T-cell (primary cell): ENCODE data around the gene CTTNBP2NL. TPM values are rescaled to one million over a fixed set of nuclear protein-coding genes. Genes with fewer than 3 reads are reported as not detected.
"Not testable (repeated sequence)": the region's sequence is repeated elsewhere in the genome, so short reads cannot be mapped to it uniquely, and the experiment has no call there.

Experiments
- ATAC-seq, 4 experiments: fragments of 200-7000 bp in 3 of 4; fragments of 150-1000 bp in 1 of 4; cut with Tn5 transposase; replicated peaks in 1 of 4; 1 replicate in 3 of 4; 2 replicates in 1 of 4; pipeline ENCODE4 v1.10.0; 2021; ENCODE audit warnings: moderate library complexity in 3 of 4, mild to moderate bottlenecking in 2 of 4, moderate number of reproducible peaks in 1 of 4
- CTCF ChIA-PET, 2 donors: fragments of 300-600 bp; sonication (Branson Sonifier 250); formaldehyde crosslinking; loops; one replicate each; lab custom pipeline; 2022; ENCODE audit warnings: antibody characterized with exemption in 2 of 2; lab: Charles Lee
- POLR2A ChIA-PET, 2 donors: fragments of 300-600 bp; sonication (Branson Sonifier 250); formaldehyde crosslinking; loops; one replicate each; lab custom pipeline; 2022; ENCODE audit warnings: antibody characterized with exemption in 2 of 2; lab: Charles Lee
- DNase-seq, 35 experiments: peaks; one replicate each; pipeline versions ENCODE4 v3.0.0 to v3.0.0-alpha.2; 2013 to 2023
- H3K27ac ChIP-seq: one replicate; pipeline ENCODE4 v1.5.1; 2013; ENCODE audit warnings: low read length
- H3K27me3 ChIP-seq, 2 experiments: replicated peaks in 1 of 2; 1 replicate in 1 of 2; 2 replicates in 1 of 2; pipeline versions ENCODE4 v1.6.1 to v1.7.0; 2013; ENCODE audit warnings: low read length in 1 of 2, mixed read lengths in 1 of 2; ENCODE audit not compliant: control insufficient read depth in 2 of 2, insufficient read depth in 2 of 2; ENCODE audit errors: extremely low read depth in 1 of 2
- H3K36me3 ChIP-seq, 2 donors: 1 replicate in 1 of 2; 2 replicates in 1 of 2; pipeline versions ENCODE4 v1.6.1 to v1.7.0; 2013; ENCODE audit warnings: low read length in 1 of 2; ENCODE audit not compliant: control insufficient read depth in 2 of 2, insufficient read depth in 1 of 2; ENCODE audit errors: extremely low read depth in 1 of 2
- H3K4me1 ChIP-seq, 2 experiments: 1 replicate in 1 of 2; 2 replicates in 1 of 2; pipeline versions ENCODE4 v1.6.1 to v1.7.0; 2013; ENCODE audit warnings: low read length in 2 of 2, mixed read lengths in 1 of 2; ENCODE audit not compliant: insufficient read depth in 2 of 2, control insufficient read depth in 1 of 2; ENCODE audit errors: extremely low read depth in 1 of 2
- H3K4me3 ChIP-seq, 2 donors: 1 replicate in 1 of 2; 2 replicates in 1 of 2; pipeline versions ENCODE4 v1.5.1 to v1.7.0; 2013; ENCODE audit warnings: mild to moderate bottlenecking in 2 of 2, low read length in 1 of 2, moderate library complexity in 1 of 2; ENCODE audit not compliant: control insufficient read depth in 1 of 2; ENCODE audit errors: extremely low read depth in 1 of 2
- H3K9me3 ChIP-seq: 2 replicates; pipeline ENCODE4 v1.7.0; 2013
- H3K27ac Mint-ChIP-seq, 2 donors: one replicate each; pipeline ENCODE4 v1.8.0; 2020 to 2021; ENCODE audit warnings: mild to moderate bottlenecking in 2 of 2, mixed read lengths in 2 of 2
- H3K27me3 Mint-ChIP-seq, 2 donors: one replicate each; pipeline ENCODE4 v1.8.0; 2021 to 2022; ENCODE audit warnings: mixed read lengths in 2 of 2
- H3K36me3 Mint-ChIP-seq: one replicate; pipeline ENCODE4 v1.8.0; 2021; ENCODE audit warnings: mixed read lengths
- H3K4me1 Mint-ChIP-seq, 3 donors: one replicate each; pipeline ENCODE4 v1.8.0; 2020 to 2022; ENCODE audit warnings: mixed read lengths in 3 of 3, mild to moderate bottlenecking in 1 of 3
- H3K4me3 Mint-ChIP-seq, 3 donors: one replicate each; pipeline ENCODE4 v1.8.0; 2020 to 2022; ENCODE audit warnings: mild to moderate bottlenecking in 3 of 3, mixed read lengths in 3 of 3, moderate library complexity in 3 of 3
- H3K9me3 Mint-ChIP-seq, 3 donors: one replicate each; pipeline ENCODE4 v1.8.0; 2020 to 2022; ENCODE audit warnings: mixed read lengths in 3 of 3
- WGBS: methylation state at CpG from one replicate; pipeline ENCODE4 v1.1.5; 2013; ENCODE audit warnings: missing lambda C conversion rate; ENCODE audit not compliant: insufficient coverage; 5-methylcytosine and 5-hydroxymethylcytosine counted together
- total RNA-seq, 35 experiments: library from RNA in 6 of 35; stranded (reverse) in 6 of 35; fragments of 120-200 nt in 1 of 35; gene quantifications; one replicate each; pipeline versions ENCODE4 v1.2.1 to v1.2.4 and lab custom pipeline; 2013 to 2026

CTTNBP2NL gene
- total RNA-seq, 5 donors from 2014 or later (not counting 1 experiment from before 2014, with no cell fraction given) = 0.37 to 1.1 (median 0.51) TPM

DNA sequence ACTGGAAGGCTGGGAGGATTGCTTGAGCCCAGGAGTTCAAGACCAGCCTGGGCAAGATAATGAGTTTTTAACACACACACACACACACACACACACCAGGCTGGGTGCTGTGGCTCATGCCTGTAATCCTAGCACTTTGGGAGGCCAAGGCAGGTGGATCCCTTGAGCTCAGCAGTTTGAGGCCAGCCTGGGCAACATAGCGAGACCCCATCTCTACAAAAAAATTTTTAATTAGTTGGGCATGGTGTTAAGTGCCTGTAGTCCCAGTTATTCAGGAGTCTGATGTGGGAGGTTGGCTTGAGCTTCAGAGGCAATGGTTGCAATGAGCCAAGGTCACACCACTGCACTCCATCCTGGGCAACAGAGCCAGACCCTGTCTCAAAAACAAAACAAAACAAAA, 90.0 kb downstream of the CTTNBP2NL start:
- peaks cover 14 to 18% of the 10 kb centered on the region in 2 donors for H3K27me3 Mint-ChIP-seq
- not testable (repeated sequence) for ATAC-seq

DNA sequence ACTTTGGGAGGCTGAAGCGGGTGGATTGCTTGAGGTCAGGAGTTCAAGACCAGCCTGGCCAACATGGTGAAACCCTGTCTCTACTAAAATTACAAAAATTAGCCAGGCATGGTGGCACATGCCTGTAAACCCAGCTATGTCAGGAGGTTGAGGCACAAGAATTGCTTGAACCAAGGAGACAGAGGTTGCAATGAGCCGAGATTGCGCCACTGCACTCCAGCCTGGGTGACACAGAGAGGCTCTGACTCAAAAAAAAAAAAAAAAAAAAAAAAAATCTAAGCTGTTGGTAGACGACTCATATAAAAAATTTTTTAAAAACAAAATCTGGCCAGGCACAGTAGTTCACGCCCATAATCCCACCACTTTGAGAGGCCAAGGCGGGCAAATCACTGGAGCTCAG, 91.7 kb downstream of the CTTNBP2NL start:
- CTCF ChIA-PET = interaction anchor here (0.6 kb wide), 3 partner anchors 42 to 136 kb away, joined by 3 to 5 read pairs (median 4); no protein-coding TSS in a partner anchor
- POLR2A ChIA-PET = interaction anchor here in 1 of 2 donors (0.7 kb wide), 2 partner anchors 74 to 222 kb away, joined by 3 to 4 read pairs; no protein-coding TSS in a partner anchor
- H3K27ac Mint-ChIP-seq, H3K4me1 Mint-ChIP-seq, H3K9me3 ChIP-seq, H3K4me3 Mint-ChIP-seq, H3K4me1 ChIP-seq, H3K27ac ChIP-seq, H3K9me3 Mint-ChIP-seq, H3K36me3 Mint-ChIP-seq, H3K4me3 ChIP-seq, DNase-seq, H3K27me3 ChIP-seq, H3K36me3 ChIP-seq, ATAC-seq: not testable (repeated sequence)
- H3K27me3 Mint-ChIP-seq = peaks cover 13 to 20% of the 10 kb centered on the region in 2 donors
- 96% methylated on average over 4 of the region's 6 CpGs for whole genome bisulfite sequencing

More for the DNA sequence above, 90.0 kb downstream of the CTTNBP2NL start:
- DNase-seq, H3K27me3 ChIP-seq, H3K36me3 Mint-ChIP-seq, H3K4me1 ChIP-seq, H3K4me3 ChIP-seq, H3K36me3 ChIP-seq, H3K4me3 Mint-ChIP-seq, H3K27ac ChIP-seq, H3K9me3 Mint-ChIP-seq, H3K4me1 Mint-ChIP-seq, H3K27ac Mint-ChIP-seq, H3K9me3 ChIP-seq: not testable (repeated sequence)
- WGBS = no CpG with 5 or more reads among the region's 1 CpG
- POLR2A ChIA-PET = interaction anchor here (0.5 to 0.6 kb wide), 3 partner anchors 17 to 1449 kb away, joined by 3 read pairs; no protein-coding TSS in a partner anchor
- CTCF ChIA-PET = interaction anchor here in 1 of 2 donors (0.8 to 1.0 kb wide), 2 partner anchors 95 to 108 kb away, joined by 3 to 4 read pairs; no protein-coding TSS in a partner anchor

DNA sequence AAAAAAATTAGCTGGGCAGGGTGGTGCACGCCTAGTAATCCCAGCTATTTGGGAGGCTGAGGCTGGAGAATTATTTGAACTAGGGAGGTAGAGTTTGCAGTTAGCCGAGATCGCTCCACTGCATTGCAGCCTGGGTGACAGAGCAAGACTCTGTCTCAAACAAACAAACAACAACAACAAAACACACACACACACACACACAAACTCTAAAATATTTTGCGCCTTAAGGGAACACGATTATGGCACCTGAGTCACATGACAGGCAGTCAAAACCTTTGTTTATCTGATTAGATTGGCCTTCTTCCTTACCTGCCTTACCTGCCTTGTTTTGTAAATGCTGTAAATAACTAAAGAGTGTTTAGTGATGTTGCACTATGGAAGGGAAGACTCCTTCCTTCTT, 92.1 kb downstream of the CTTNBP2NL start:
- DNase-seq (no peak), ATAC-seq (no peak)
- no CpG with 5 or more reads among the region's 5 CpGs for WGBS
- Histone ChIP-seq H3K4me1 (no peaks in the 10 kb centered on the region), H3K4me3 (no peak overlapping the region), H3K27me3 (peaks cover 0 to 4% of the 10 kb centered on the region in 2 experiments), H3K27ac (no peak overlapping the region), H3K36me3 (no peaks in the 10 kb centered on the region), H3K9me3 (no peaks in the 10 kb centered on the region)
- Mint-ChIP-seq H3K4me1 (no peaks in the 10 kb centered on the region), H3K27ac (no peak overlapping the region), H3K4me3 (no peak overlapping the region), H3K9me3 (no peaks in the 10 kb centered on the region), H3K27me3 (peaks cover 14 to 23% of the 10 kb centered on the region in 2 donors), H3K36me3 (no peaks in the 10 kb centered on the region)
- ChIA-PET CTCF (interaction anchor here (0.6 to 0.7 kb wide), 4 partner anchors 24 to 136 kb away, joined by 3 to 5 read pairs (median 4); no protein-coding TSS in a partner anchor), POLR2A (interaction anchor here in 1 of 2 donors (0.7 kb wide), 2 partner anchors 73 to 221 kb away, joined by 3 to 4 read pairs; no protein-coding TSS in a partner anchor)

DNA sequence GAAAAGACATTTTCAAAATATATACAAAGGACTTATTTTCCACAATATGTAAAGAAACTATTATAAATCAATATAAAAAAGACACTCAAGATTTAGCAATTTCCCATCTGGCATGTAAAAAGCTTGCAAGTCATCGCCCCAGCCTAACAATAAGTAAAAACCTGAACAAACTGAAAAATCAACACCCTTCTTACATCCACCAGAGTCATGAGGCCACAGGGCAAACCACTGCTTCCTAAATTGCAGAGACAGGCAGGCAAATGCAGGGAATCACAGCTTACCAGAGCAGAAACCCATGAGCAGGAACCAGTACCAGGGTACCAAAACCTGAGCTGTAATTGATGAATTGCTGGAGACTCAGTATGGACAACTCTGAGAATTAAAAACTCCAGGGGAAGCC, 96.1 kb downstream of the CTTNBP2NL start:
- ChIA-PET CTCF (no interaction called here), POLR2A (no interaction called here)
- WGBS = no CpG with 5 or more reads among the region's 1 CpG
- Mint-ChIP-seq H3K27me3 (peaks cover 24 to 28% of the 10 kb centered on the region in 2 donors), H3K27ac (no peak overlapping the region), H3K36me3 (no peaks in the 10 kb centered on the region), H3K9me3 (no peaks in the 10 kb centered on the region), H3K4me3 (no peak overlapping the region), H3K4me1 (peaks cover 0 to 2% (median 0%) of the 10 kb centered on the region in 3 donors)
- no peaks in the 10 kb centered on the region for H3K4me1 ChIP-seq
- no peak overlapping the region for H3K27ac ChIP-seq
- no peaks in the 10 kb centered on the region for H3K36me3 ChIP-seq
- H3K27me3 ChIP-seq = peaks cover 0 to 9% of the 10 kb centered on the region in 2 experiments
- no peak for DNase-seq
- H3K9me3 ChIP-seq = no peaks in the 10 kb centered on the region
- H3K4me3 ChIP-seq = no peak overlapping the region
- ATAC-seq = no peak

DNA sequence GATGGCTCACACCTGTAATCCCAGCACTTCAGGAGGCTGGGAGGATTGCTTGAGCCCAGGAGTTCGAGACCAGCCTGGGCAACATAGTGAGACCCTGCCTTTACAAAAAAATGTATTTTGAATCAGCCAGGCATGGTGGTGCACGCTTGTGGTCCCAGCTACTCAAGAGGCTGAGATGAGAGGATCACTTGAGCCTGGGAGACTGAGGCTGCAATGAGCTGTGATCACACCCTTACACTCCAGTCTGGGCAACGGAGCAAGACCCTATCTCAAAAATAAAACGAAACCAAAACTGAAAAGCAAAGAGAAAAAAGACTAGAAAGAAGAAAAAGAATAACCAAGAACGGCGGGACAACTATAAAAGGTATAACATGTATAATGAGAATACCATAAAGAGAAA, 97.3 kb downstream of the CTTNBP2NL start:
- WGBS = 50% methylated on average over 1 of the region's 6 CpGs
- CTCF ChIA-PET = interaction anchor here in 1 of 2 donors (0.5 kb wide), 1 partner anchor 159 kb away, joined by 3 read pairs; no protein-coding TSS in a partner anchor
- no peak overlapping the region for H3K4me3 ChIP-seq
- H3K36me3 ChIP-seq = no peaks in the 10 kb centered on the region
- H3K27me3 Mint-ChIP-seq = peaks cover 29 to 41% of the 10 kb centered on the region in 2 donors
- H3K9me3 Mint-ChIP-seq = no peaks in the 10 kb centered on the region
- H3K9me3 ChIP-seq = no peaks in the 10 kb centered on the region
- H3K4me1 ChIP-seq = no peaks in the 10 kb centered on the region
- no peaks in the 10 kb centered on the region for H3K36me3 Mint-ChIP-seq
- DNase-seq (no peak), ATAC-seq (no peak)
- no peak overlapping the region for H3K27ac Mint-ChIP-seq
- POLR2A ChIA-PET = no interaction called here
- H3K27me3 ChIP-seq = peaks cover 0 to 12% of the 10 kb centered on the region in 2 experiments
- no peak overlapping the region for H3K4me3 Mint-ChIP-seq
- no peak overlapping the region for H3K27ac ChIP-seq
- H3K4me1 Mint-ChIP-seq = peaks cover 0 to 2% (median 0%) of the 10 kb centered on the region in 3 donors

DNA sequence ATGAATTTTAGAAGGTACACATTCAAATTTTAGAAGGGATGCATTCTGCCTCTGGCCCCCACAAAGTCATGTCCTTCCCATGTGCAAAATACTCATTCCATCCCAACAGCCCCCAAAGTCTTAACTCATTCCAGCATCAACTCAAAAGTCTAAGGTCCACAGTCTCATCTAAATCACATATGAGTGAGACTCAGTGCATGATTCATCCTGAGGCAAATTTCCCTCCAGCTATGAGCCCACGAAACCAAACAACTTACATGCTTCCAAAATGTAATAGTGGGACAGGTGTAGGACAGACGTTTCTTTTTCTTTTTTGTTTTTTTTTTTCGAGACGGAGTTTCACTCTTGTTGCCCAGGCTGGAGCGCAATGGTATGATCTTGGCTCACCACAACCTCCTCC, 100.3 kb downstream of the CTTNBP2NL start:
- Histone ChIP-seq H3K27me3 (peaks cover 6 to 20% of the 10 kb centered on the region in 2 experiments), H3K4me3 (no peak overlapping the region), H3K9me3 (no peaks in the 10 kb centered on the region), H3K4me1 (no peaks in the 10 kb centered on the region), H3K27ac (no peak overlapping the region), H3K36me3 (no peaks in the 10 kb centered on the region)
- no peak for ATAC-seq
- no peaks in the 10 kb centered on the region for H3K36me3 Mint-ChIP-seq
- no peak for DNase-seq
- H3K4me3 Mint-ChIP-seq = no peak overlapping the region
- WGBS = no CpG with 5 or more reads among the region's 5 CpGs
- no peak overlapping the region for H3K27ac Mint-ChIP-seq
- peaks cover 40 to 48% of the 10 kb centered on the region in 2 donors for H3K27me3 Mint-ChIP-seq
- POLR2A ChIA-PET = interaction anchor here in 1 of 2 donors (0.5 kb wide), 1 partner anchor 1201 kb away, joined by 3 read pairs; no protein-coding TSS in a partner anchor
- H3K4me1 Mint-ChIP-seq = peaks cover 0 to 2% (median 0%) of the 10 kb centered on the region in 3 donors
- CTCF ChIA-PET = interaction anchor here in 1 of 2 donors (0.7 kb wide), 1 partner anchor 29 kb away, joined by 3 read pairs; no protein-coding TSS in a partner anchor
- no peaks in the 10 kb centered on the region for H3K9me3 Mint-ChIP-seq
